GM12892 (cell line): ENCODE measurements around the gene PGLYRP3.

Experiments
- DNase-seq: peaks from one replicate; pipeline ENCODE4 v3.0.0; 2011; ENCODE audit not compliant: insufficient read length
- FAIRE-seq: peaks from 2 replicates; lab custom pipeline; 2011; peaks lifted over from hg19 to GRCh38; lab: Jason Lieb, UNC
- POLR2A ChIP-seq: IDR thresholded peaks from 2 replicates; pipeline ENCODE4 v1.6.1; 2011; ENCODE audit warnings: low read depth, low read length, control low read depth
- POLR2AphosphoS5 ChIP-seq: IDR thresholded peaks from 2 replicates; pipeline ENCODE4 v1.6.1; 2011; ENCODE audit warnings: low read depth, low read length, control low read depth
- TAF1 ChIP-seq: IDR thresholded peaks from 2 replicates; pipeline ENCODE4 v1.6.1; 2011; ENCODE audit warnings: low read depth, mild to moderate bottlenecking, control low read depth, low read length, borderline replicate concordance

Gene PGLYRP3

GRCh38 chr1:153250166-153250565, 62.6 kb downstream of the PGLYRP3 start:
- FAIRE-seq, result no peak
- DNase-seq, result no peak
- TF ChIP-seq POLR2A, result no peak
- no peak for TF ChIP-seq POLR2AphosphoS5
- no peak for TF ChIP-seq TAF1

DNA sequence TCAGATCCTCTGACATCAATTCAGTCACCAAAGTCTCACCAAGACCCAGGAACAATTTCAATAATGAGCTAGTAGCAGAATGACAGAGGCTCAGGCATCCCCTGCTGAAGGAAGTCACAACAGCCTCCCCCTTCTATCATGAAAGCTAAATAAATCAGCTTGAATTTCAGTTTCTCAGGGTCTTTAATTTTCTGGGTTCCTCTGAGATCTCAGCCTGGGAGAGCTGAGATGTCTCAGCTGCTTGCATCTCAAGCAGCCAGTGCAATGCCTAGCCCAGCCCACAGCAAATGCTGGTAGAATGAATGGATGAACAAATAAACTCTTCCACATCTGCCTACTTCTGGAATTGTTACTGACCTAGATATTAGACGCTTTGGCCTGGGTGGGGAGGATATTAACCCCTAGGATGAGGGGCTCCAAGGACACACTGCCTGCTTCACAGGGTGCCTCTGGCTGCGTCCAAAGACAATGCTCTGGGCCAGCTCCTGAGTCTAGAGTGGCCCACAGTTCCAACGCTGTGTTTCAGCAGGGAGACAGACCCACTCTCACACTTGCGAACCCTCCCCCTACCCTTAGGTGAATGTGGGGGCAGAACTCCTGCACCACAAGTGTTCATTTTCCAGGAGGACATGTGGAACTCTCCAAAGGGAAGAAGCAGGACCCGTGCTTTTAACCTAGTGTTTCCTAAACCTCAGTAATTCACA, 64.4 kb downstream of the PGLYRP3 start:
- no peak for TF ChIP-seq POLR2A
- no peak for TF ChIP-seq POLR2AphosphoS5
- no peak for TF ChIP-seq TAF1
- FAIRE-seq, result no peak

More for the DNA sequence above, 64.4 kb downstream of the PGLYRP3 start:
- DNase-seq, result no peak
